Right cardiac atrium (tissue), 5 donors: Measurements from ENCODE around the gene MYO15A. TPM values are rescaled to one million over a fixed set of nuclear protein-coding genes. Genes with fewer than 3 reads are reported as not detected.
A peak's percentile ranks its signal among the peaks of the same experiment; 100 is the strongest.

Experiments
- ATAC-seq, 2 donors: fragments of 200-7000 bp; cut with Tn5 transposase; one replicate each; pipeline versions ENCODE4 v1.8.0 to v1.9.1; 2020; ENCODE audit warnings: moderate library complexity in 2 of 2, mild to moderate bottlenecking in 1 of 2
- DNase-seq, 3 donors: peaks; one replicate each; pipeline ENCODE4 v3.0.0-alpha.2; 2020
- H3K27ac ChIP-seq: one replicate; pipeline ENCODE4 v1.5.1; 2013; ENCODE audit warnings: mild to moderate bottlenecking, low read length, control low read depth, moderate library complexity
- H3K27me3 ChIP-seq: one replicate; pipeline ENCODE4 v1.6.1; 2013; ENCODE audit not compliant: control insufficient read depth, insufficient read depth
- H3K4me1 ChIP-seq: one replicate; pipeline ENCODE4 v1.6.1; 2013; ENCODE audit warnings: low read length; ENCODE audit not compliant: control insufficient read depth, insufficient read depth
- H3K4me3 ChIP-seq: one replicate; pipeline ENCODE4 v1.5.1; 2013; ENCODE audit warnings: low read length, control low read depth
- H3K9me3 ChIP-seq: one replicate; pipeline ENCODE4 v1.6.1; 2013; ENCODE audit warnings: low read length; ENCODE audit not compliant: control insufficient read depth
- WGBS: extraction: QIAGEN DNeasy Blood & Tissue Kit; methylation state at CpG from one replicate; pipeline ENCODE4 v1.1.7; 2013; 5-methylcytosine and 5-hydroxymethylcytosine counted together
- intact Hi-C, 4 donors: fragments of 100-400 bp; cut with DNase I; formaldehyde crosslinking; loops; one replicate each; pipeline versions ENCODE4 v1.11.0 to v1.14.0; 2022 to 2023
- long read RNA-seq, 4 donors: library from polyadenylated mRNA; unstranded; transcript quantifications; one replicate each; pipeline ENCODE4 v2.0.0, GENCODE V29; 2020 to 2021
- polyA plus RNA-seq: library from polyadenylated mRNA; stranded (reverse); fragments of 200-250 nt; gene quantifications from one replicate; pipeline ENCODE4 v1.2.3, GENCODE V29; 2013
- total RNA-seq, 4 donors: library from RNA; stranded (reverse); fragmentation: NEBNext Ultra II Directional; extraction: Animal tissue kit (Norgen Biotek cat#: 25700); gene quantifications; one replicate each; pipeline ENCODE4 v1.2.1, GENCODE V29; 2021
- donor health status: healthy with polysubstance abuse.
- donor health status: DM: no; HTN: yes; CAD: no.
- donor health status: DM: no; HTN: no; CAD: no.
- donor health status: DM: no; HTN: yes; CAD: no; lungs with severe emphysema.
- donor health status: DM: yes; HTN: yes; CAD: no.

MYO15A gene
- total RNA-seq (under 1 TPM; 0.34 to 0.67 (median 0.53) TPM), polyA plus RNA-seq (0.63 TPM)
- long read RNA-seq, donor 1, partial matches to known transcripts = 0 of 5 reads
- long read RNA-seq, donor 1, other reads (novel, unspliced or antisense) = 5 of 5 reads
- long read RNA-seq, donor 2, partial matches to known transcripts = 0 of 1 reads
- long read RNA-seq, donor 2, other reads (novel, unspliced or antisense) = 1 of 1 reads
- long read RNA-seq, donor 3, full-length matches to known transcripts = 1 of 9 reads
- long read RNA-seq, donor 3, partial matches to known transcripts = 1 of 9 reads
- long read RNA-seq, donor 3, other reads (novel, unspliced or antisense) = 7 of 9 reads
- long read RNA-seq, donor 4 = 0 reads

- H3K4me3 ChIP-seq = no peak within 1 kb of the TSS
- ATAC-seq (peak in 1 of 2 donors; percentile 2), DNase-seq (no peak)
- H3K9me3 ChIP-seq = no peaks in the 10 kb centered on the region
- H3K27me3 ChIP-seq = no peaks in the 10 kb centered on the region
- intact Hi-C loops = no loop called here
- no peak within 1 kb of the TSS for H3K27ac ChIP-seq
- H3K4me1 ChIP-seq = no peaks in the 10 kb centered on the region
- 74% methylated on average over 17 of the region's 17 CpGs for WGBS
Measured at GRCh38 chr17:18108401-18109312, at the start of gene MYO15A. MYO15A (plus strand) TSS chr17:18108756; CDS start chr17:18118801, 10,045 bp downstream.

- intact Hi-C loops = no loop called here
- no peaks in the 10 kb centered on the region for H3K4me1 ChIP-seq
- H3K27ac ChIP-seq = no peak overlapping the region
- DNase-seq = no peak
- H3K27me3 ChIP-seq = no peaks in the 10 kb centered on the region
- no peaks in the 10 kb centered on the region for H3K9me3 ChIP-seq
- H3K4me3 ChIP-seq = no peak overlapping the region
- ATAC-seq = no peak
- 69% methylated on average over 5 of the region's 5 CpGs for WGBS
Measured at GRCh38 chr17:18059283-18059682, 49.3 kb upstream of the MYO15A start.

- DNase-seq (no peak), ATAC-seq (no peak)
- Histone ChIP-seq H3K4me1 (no peaks in the 10 kb centered on the region), H3K27me3 (no peaks in the 10 kb centered on the region), H3K27ac (no peak overlapping the region), H3K4me3 (no peak overlapping the region), H3K9me3 (no peaks in the 10 kb centered on the region)
- intact Hi-C loops = no loop called here
- 39% methylated on average over 2 of the region's 2 CpGs for WGBS
Measured at GRCh38 chr17:18064053-18064452, 44.5 kb upstream of the MYO15A start.

- peak in 1 of 2 donors; percentile 11 for ATAC-seq
Measured at GRCh38 chr17:18065546-18065945, 43.0 kb upstream of the MYO15A start.

GRCh38 chr17:18066866-18067265 lies 41.7 kb upstream of the MYO15A start:
- H3K4me3 ChIP-seq = no peak overlapping the region
- H3K27me3 ChIP-seq = no peaks in the 10 kb centered on the region
- H3K9me3 ChIP-seq = no peaks in the 10 kb centered on the region
- intact Hi-C loops = no loop called here
- WGBS = 93% methylated on average over 4 of the region's 4 CpGs
- ATAC-seq (no peak), DNase-seq (no peak)
- H3K27ac ChIP-seq = no peak overlapping the region
- no peaks in the 10 kb centered on the region for H3K4me1 ChIP-seq

More at GRCh38 chr17:18065546-18065945, 43.0 kb upstream of the MYO15A start:
- H3K4me1 ChIP-seq = no peaks in the 10 kb centered on the region
- no peak overlapping the region for H3K27ac ChIP-seq
- H3K4me3 ChIP-seq = no peak overlapping the region
- no peaks in the 10 kb centered on the region for H3K27me3 ChIP-seq
- no peak for DNase-seq
- H3K9me3 ChIP-seq = no peaks in the 10 kb centered on the region
- intact Hi-C loops = no loop called here
- WGBS = 95% methylated on average over 11 of the region's 11 CpGs

- no peak for ATAC-seq
- H3K27ac ChIP-seq = no peak overlapping the region
- no peak overlapping the region for H3K4me3 ChIP-seq
- no peaks in the 10 kb centered on the region for H3K27me3 ChIP-seq
- DNase-seq = no peak
- 91% methylated on average over 2 of the region's 2 CpGs for WGBS
- H3K4me1 ChIP-seq = no peaks in the 10 kb centered on the region
- no peaks in the 10 kb centered on the region for H3K9me3 ChIP-seq
- intact Hi-C loops = no loop called here
Measured at GRCh38 chr17:18069101-18069500, 39.5 kb upstream of the MYO15A start.

- WGBS = 15% methylated on average over 8 of the region's 8 CpGs
- no peak overlapping the region for H3K27ac ChIP-seq
- no peak overlapping the region for H3K4me3 ChIP-seq
- no peaks in the 10 kb centered on the region for H3K9me3 ChIP-seq
- DNase-seq (no peak), ATAC-seq (peak; percentile 21 to 36)
- no peaks in the 10 kb centered on the region for H3K27me3 ChIP-seq
- intact Hi-C loops = no loop called here
- no peaks in the 10 kb centered on the region for H3K4me1 ChIP-seq
Measured at GRCh38 chr17:18070861-18071340, 37.7 kb upstream of the MYO15A start.

- intact Hi-C loops = no loop called here
- DNase-seq (no peak), ATAC-seq (no peak)
- H3K27ac ChIP-seq = no peak overlapping the region
- H3K9me3 ChIP-seq = no peaks in the 10 kb centered on the region
- H3K27me3 ChIP-seq = no peaks in the 10 kb centered on the region
- H3K4me3 ChIP-seq = no peak overlapping the region
- no peaks in the 10 kb centered on the region for H3K4me1 ChIP-seq
Measured at GRCh38 chr17:18071751-18072150, 36.8 kb upstream of the MYO15A start.

- Histone ChIP-seq H3K27ac (no peak overlapping the region), H3K4me1 (no peaks in the 10 kb centered on the region), H3K4me3 (no peak overlapping the region), H3K9me3 (no peaks in the 10 kb centered on the region), H3K27me3 (no peaks in the 10 kb centered on the region)
- intact Hi-C loops = no loop called here
- no peak for ATAC-seq
- no peak for DNase-seq
- WGBS = 69% methylated on average over 6 of the region's 6 CpGs
Measured at GRCh38 chr17:18074566-18075272, 33.8 kb upstream of the MYO15A start.

GRCh38 chr17:18076936-18077335 lies 31.6 kb upstream of the MYO15A start:
- no peaks in the 10 kb centered on the region for H3K4me1 ChIP-seq
- intact Hi-C loops = no loop called here
- no peak overlapping the region for H3K27ac ChIP-seq
- no peaks in the 10 kb centered on the region for H3K9me3 ChIP-seq
- DNase-seq (no peak), ATAC-seq (no peak)
- H3K27me3 ChIP-seq = no peaks in the 10 kb centered on the region
- no peak overlapping the region for H3K4me3 ChIP-seq
- 60% methylated on average over 7 of the region's 7 CpGs for WGBS

GRCh38 chr17:18079543-18079942 lies 29.0 kb upstream of the MYO15A start:
- 54% methylated on average over 4 of the region's 4 CpGs for WGBS
- Histone ChIP-seq H3K4me3 (no peak overlapping the region), H3K27ac (no peak overlapping the region), H3K4me1 (no peaks in the 10 kb centered on the region), H3K27me3 (no peaks in the 10 kb centered on the region), H3K9me3 (no peaks in the 10 kb centered on the region)
- ATAC-seq = no peak
- intact Hi-C loops = no loop called here
- DNase-seq = no peak
